GM12873 (cell line): ENCODE measurements around the gene SLC25A53.

Experiments
- TF ChIP-seq, protein P1 (sequence below): IDR thresholded peaks from 2 replicates; pipeline ENCODE4 v1.5.1; 2012; ENCODE audit warnings: low read depth, mild to moderate bottlenecking, moderate library complexity, low read length, control low read depth; ENCODE audit not compliant: insufficient read depth; ENCODE audit errors: missing control alignments

SLC25A53 gene

DNA sequence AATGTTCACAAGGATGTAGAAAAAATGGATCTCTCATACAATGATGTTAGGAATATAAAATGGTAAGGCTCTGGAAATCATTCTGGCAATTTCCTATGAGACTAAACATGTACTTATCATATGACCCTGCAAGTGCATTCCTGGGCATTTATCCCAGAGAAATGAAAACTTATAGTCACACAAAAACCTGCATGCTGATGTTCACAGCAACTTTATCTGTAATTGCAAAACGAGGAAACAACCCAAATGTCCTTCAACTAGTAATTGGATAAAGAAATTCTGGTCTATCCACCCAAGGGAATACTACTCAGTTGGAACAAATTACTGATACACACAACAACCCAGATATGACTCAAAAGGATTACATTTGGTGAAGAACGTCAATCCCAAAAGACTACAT lies 30.0 kb downstream of the SLC25A53 start:
- TF ChIP-seq, protein P1, sequence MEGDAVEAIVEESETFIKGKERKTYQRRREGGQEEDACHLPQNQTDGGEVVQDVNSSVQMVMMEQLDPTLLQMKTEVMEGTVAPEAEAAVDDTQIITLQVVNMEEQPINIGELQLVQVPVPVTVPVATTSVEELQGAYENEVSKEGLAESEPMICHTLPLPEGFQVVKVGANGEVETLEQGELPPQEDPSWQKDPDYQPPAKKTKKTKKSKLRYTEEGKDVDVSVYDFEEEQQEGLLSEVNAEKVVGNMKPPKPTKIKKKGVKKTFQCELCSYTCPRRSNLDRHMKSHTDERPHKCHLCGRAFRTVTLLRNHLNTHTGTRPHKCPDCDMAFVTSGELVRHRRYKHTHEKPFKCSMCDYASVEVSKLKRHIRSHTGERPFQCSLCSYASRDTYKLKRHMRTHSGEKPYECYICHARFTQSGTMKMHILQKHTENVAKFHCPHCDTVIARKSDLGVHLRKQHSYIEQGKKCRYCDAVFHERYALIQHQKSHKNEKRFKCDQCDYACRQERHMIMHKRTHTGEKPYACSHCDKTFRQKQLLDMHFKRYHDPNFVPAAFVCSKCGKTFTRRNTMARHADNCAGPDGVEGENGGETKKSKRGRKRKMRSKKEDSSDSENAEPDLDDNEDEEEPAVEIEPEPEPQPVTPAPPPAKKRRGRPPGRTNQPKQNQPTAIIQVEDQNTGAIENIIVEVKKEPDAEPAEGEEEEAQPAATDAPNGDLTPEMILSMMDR, result no peak

DNA sequence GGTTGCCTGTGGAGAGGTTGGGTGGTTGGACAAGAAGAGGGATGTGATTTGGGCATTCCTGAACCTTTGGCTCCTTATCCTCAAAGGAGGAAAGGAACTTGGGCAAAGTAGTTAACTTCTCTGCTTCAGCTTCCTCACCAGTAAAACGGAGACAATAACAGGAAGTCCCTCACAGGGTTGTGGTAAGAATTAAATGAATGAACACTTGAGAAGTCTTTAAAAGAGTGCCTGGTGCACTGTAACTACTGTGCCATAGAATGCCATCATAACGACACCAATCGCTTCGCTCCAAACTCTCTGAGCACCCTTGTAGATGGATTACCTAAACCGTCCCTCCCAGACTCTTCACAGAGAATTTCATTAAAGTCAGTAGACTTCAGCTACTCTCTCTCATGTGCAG lies 34.0 kb downstream of the SLC25A53 start:
- TF ChIP-seq, protein P1, result no peak

DNA sequence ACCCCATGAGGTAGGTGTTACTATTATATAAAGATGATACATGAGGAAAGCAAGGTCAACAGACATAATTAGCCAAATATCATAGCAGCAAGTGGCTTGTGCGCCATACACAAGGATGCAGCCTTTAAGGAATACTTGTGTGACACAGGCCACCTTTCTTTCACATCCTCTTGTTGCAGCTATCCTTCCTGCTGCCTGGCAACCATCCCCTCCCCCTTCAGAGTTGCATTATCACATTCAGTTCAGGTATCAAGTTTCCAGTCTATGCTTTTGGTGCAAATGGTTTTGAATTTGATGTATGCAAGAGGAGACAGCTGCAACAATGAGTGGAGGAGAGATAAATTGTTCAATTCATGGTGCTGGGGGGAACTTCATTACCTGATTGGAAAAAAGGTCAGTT lies 38.0 kb downstream of the SLC25A53 start:
- TF ChIP-seq, protein P1, result no peak

DNA sequence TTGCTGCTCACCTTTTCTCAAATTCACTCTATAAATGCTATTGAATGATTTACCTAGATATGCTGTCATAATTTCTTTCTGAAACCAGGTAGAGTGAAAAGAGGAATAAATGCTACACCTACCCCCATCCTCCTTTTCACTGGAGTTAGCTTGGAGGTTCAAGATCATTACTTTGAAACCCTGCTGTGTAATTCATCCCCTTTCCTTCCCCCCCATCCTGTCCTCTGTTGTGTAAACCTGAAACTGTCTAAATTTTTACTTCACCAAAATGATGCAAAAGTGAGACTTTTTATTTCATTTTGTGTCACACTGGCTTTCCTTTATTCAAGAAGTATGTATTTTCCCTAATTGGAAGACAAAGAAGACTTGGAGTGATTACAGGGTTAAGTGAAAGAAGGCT lies 39.0 kb downstream of the SLC25A53 start:
- TF ChIP-seq, protein P1, result no peak

DNA sequence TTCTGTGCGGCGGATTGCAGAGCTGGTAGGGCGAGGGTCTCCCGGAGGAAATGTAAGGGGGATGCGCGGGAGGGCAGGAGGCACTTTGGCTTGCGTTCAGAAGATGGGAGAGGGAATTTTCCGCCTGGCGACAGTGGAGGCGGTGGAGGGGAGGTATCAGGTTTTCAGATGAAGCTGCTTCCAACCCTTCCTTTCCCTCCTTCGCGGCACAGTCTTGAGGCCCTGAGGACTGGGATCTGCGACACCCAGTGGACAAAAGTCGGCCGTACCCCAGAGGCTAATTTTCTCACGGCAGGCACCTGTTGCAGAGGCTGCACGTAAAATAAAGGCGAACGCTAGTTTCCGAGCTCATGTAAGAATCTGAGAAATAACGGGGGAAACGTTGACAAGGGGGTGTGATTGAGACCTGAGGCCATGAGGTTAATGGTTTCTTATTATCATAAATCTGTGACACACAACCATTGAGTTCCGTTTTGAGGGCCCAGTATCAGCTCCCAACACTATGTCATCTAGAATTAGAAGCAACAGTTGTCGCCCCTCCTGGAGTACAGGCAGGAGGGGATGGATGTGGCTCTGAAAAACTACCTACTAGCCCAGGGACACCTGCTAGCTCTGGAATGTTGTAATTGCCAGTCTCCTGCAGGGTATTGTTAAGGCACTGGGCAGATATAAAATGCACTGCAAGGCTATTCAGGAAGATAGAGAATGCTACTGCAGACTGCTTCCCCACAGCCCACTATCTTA lies 43.4 kb downstream of the SLC25A53 start:
- TF ChIP-seq, protein P1, result peak; percentile 62

DNA sequence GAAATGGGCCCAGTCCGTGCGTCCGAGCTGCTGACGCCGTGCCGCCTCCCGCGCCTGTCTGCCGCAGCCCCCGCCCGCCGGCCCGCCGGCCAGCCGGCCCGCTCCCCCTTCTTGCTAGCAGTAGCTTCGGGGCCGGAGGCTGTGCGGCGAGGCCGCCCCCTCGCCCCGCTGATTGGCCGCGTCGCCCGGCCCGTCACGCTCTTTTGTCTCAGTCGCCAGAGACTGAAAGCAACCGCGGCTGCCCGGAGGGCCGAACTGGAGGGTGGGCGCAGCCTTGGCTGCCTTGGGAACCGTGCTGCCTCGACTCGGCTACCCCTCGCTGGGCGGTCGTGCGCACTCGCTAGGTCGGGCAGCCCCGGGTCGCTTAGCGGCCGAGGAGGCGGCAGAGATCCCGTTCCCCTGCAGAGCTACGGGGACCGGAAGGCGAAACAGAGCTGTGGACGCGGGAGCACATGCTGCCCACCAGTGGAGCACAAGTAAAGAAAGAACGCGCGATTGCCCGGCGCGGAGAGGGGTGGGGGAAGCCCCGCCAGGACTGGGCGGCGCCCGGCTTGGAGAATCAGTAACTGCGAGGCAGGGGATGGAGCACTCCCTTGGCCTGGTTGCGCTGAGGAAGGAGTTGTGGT lies 44.4 kb downstream of the SLC25A53 start, which contains the start of gene ZCCHC18:
Gene ZCCHC18 (plus strand): TSS at position 198 of the 626 bp plus-strand sequence. CDS start 1,589 bp downstream, outside the sequence.
- TF ChIP-seq, protein P1, result no peak

DNA sequence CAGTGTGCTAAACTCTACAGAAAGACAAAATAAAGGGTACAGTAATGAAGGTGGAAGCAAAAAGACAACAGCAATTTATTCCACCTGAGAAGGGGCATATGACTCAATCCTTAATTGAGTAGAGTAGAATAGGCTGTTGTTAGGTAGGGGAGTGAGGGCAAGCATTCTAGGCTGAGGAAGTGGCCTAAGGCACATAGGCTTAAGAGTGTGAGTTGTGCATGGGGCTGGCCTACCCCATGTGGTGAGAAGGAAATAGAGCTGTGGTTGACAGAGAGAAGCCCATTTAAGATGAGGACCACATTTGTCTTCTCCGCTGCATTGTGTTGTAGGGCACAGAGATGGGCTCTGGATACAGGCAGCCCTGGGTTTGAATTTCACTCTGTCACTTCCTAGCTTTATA lies 47.9 kb downstream of the SLC25A53 start:
- TF ChIP-seq, protein P1, result no peak
